Body of pancreas (tissue), 4 donors: Measurements from ENCODE around the gene ANKRA2. TPM values are rescaled to one million over a fixed set of nuclear protein-coding genes. Genes with fewer than 3 reads are reported as not detected.
A peak's percentile ranks its signal among the peaks of the same experiment; 100 is the strongest.

ENCODE experiments used
- ATAC-seq: fragments of 150-250 bp; one replicate; pipeline ENCODE4 v1.9.1; 2016
- DNase-seq, 4 donors: peaks; one replicate each; pipeline ENCODE4 v3.0.0-alpha.2; 2019
- H3K27ac ChIP-seq, 4 donors: fragments of 200-600 bp; sonication (generic); 1 replicate in 3 of 4; 2 replicates in 1 of 4; pipeline versions ENCODE4 v1.5.1 to v1.6.1; 2016 to 2019; ENCODE audit warnings: mild to moderate bottlenecking in 1 of 4, mixed read lengths in 1 of 4, moderate library complexity in 1 of 4
- H3K27me3 ChIP-seq, 2 donors: fragments of 200-600 bp; sonication (generic); one replicate each; pipeline ENCODE4 v1.6.0; 2016; ENCODE audit warnings: mild to moderate bottlenecking in 1 of 2
- H3K36me3 ChIP-seq, 2 donors: fragments of 200-600 bp; sonication (generic); replicated peaks in 1 of 2; 2 replicates each; pipeline ENCODE4 v1.5.1; 2016; ENCODE audit warnings: low read depth in 2 of 2; ENCODE audit not compliant: insufficient read depth in 1 of 2
- H3K4me1 ChIP-seq: fragments of 200-600 bp; sonication (generic); one replicate; pipeline ENCODE4 v1.6.0; 2016
- H3K4me3 ChIP-seq, 2 donors: fragments of 200-600 bp; sonication (generic); 1 replicate in 1 of 2; 2 replicates in 1 of 2; pipeline ENCODE4 v1.5.1; 2016 to 2019
- H3K9me3 ChIP-seq, 3 donors: fragments of 200-600 bp; sonication (generic); 1 replicate in 2 of 3; 2 replicates in 1 of 3; pipeline ENCODE4 v1.5.1; 2016
- CTCF ChIP-seq, 7 experiments: fragments of 450-650 bp in 4 of 7; fragments of 200-600 bp in 3 of 7; sonication (generic) in 3 of 7; IDR thresholded peaks; one replicate each; pipeline ENCODE4 v1.5.1; 2016 to 2019; ENCODE audit warnings: antibody characterized with exemption in 7 of 7
- POLR2A ChIP-seq, 3 donors: fragments of 450-650 bp; IDR thresholded peaks; one replicate each; pipeline ENCODE4 v1.6.1; 2016; ENCODE audit warnings: antibody characterized with exemption in 3 of 3, mild to moderate bottlenecking in 2 of 3
- WGBS, 2 donors: methylation state at CpG; one replicate each; pipeline ENCODE4 v1.1.5; 2017; 5-methylcytosine and 5-hydroxymethylcytosine counted together
- intact Hi-C: fragments of 100-400 bp; cut with DNase I; formaldehyde crosslinking; loops from one replicate; pipeline ENCODE4 v1.15.1; 2023
- total RNA-seq, 2 donors: library from RNA; depleted of rRNA; stranded (reverse); fragments of >200 nt; gene quantifications; one replicate each; pipeline ENCODE4 v1.1.0, GENCODE V29; 2016

The ANKRA2 gene
- total RNA-seq, 2 donors from 2014 or later, result 5.9 to 12.7 TPM

GRCh38 chr5:73587923-73588322, 22.5 kb upstream of the ANKRA2 start:
- no peak overlapping the region for H3K27ac ChIP-seq
- H3K9me3 ChIP-seq, result no peaks in the 10 kb centered on the region
- peaks cover 6% of the 10 kb centered on the region for H3K4me1 ChIP-seq
- intact Hi-C loops, result no loop called here
- no peaks in the 10 kb centered on the region for H3K27me3 ChIP-seq
- WGBS, 2 donors, result 25 to 28% methylated on average over 1 of the region's 1 CpG
- H3K4me3 ChIP-seq, result no peak overlapping the region
- H3K36me3 ChIP-seq, result no peaks in the 10 kb centered on the region
- ATAC-seq, result no peak
- TF ChIP-seq CTCF (IDR thresholded peaks at IDR 0.05) (no peak), POLR2A (IDR thresholded peaks at IDR 0.05) (no peak)
- no peak for DNase-seq

- ATAC-seq (no peak), DNase-seq (no peak)
- WGBS, 2 donors, result 63 to 70% methylated on average over 3 of the region's 3 CpGs
- Histone ChIP-seq H3K27me3 (no peaks in the 10 kb centered on the region), H3K9me3 (no peaks in the 10 kb centered on the region), H3K4me3 (no peak overlapping the region), H3K27ac (no peak overlapping the region), H3K4me1 (no peaks in the 10 kb centered on the region), H3K36me3 (peaks cover 3 to 8% of the 10 kb centered on the region in 2 donors)
- intact Hi-C loops, result no loop called here
- no peak for TF ChIP-seq POLR2A (IDR thresholded peaks at IDR 0.05)
Measured at GRCh38 chr5:73582285-73583145, 17.1 kb upstream of the ANKRA2 start.

GRCh38 chr5:73565969-73566547, 619 bp upstream of the ANKRA2 start:
- TF ChIP-seq CTCF (IDR thresholded peaks at IDR 0.05) (no peak), POLR2A (IDR thresholded peaks at IDR 0.05) (no peak)
- ATAC-seq, result no peak
- H3K27me3 ChIP-seq, result no peaks in the 10 kb centered on the region
- intact Hi-C loops, result no loop called here
- peaks cover 0 to 3% of the 10 kb centered on the region in 2 donors for H3K36me3 ChIP-seq
- H3K9me3 ChIP-seq, result no peaks in the 10 kb centered on the region
- peak overlapping the region; percentile 74 to 88 for H3K4me3 ChIP-seq
- peaks cover 26% of the 10 kb centered on the region for H3K4me1 ChIP-seq
- peak overlapping the region; percentile 77 to 94 (median 88) for H3K27ac ChIP-seq
- 4 to 5% methylated on average over 8 of the region's 8 CpGs for WGBS, 2 donors
- DNase-seq, result no peak

GRCh38 chr5:73564675-73565074, 764 bp downstream of the ANKRA2 start:
- Histone ChIP-seq H3K4me3 (peak overlapping the region; percentile 74 to 88), H3K9me3 (no peaks in the 10 kb centered on the region), H3K4me1 (peaks cover 26% of the 10 kb centered on the region), H3K36me3 (peaks cover 0 to 11% of the 10 kb centered on the region in 2 donors), H3K27ac (peak overlapping the region; percentile 77 to 94 (median 88)), H3K27me3 (no peaks in the 10 kb centered on the region)
- intact Hi-C loops, result no loop called here
- no peak for DNase-seq
- no peak for ATAC-seq
- TF ChIP-seq POLR2A (IDR thresholded peaks at IDR 0.05) (no peak), CTCF (IDR thresholded peaks at IDR 0.05) (no peak)
- 0 to 2% methylated on average over 9 of the region's 9 CpGs for WGBS, 2 donors

- WGBS, 2 donors, result 23 to 27% methylated on average over 3 of the region's 3 CpGs
- ATAC-seq (no peak), DNase-seq (no peak)
- H3K36me3 ChIP-seq, result peaks cover 0 to 11% of the 10 kb centered on the region in 2 donors
- no peak overlapping the region for H3K27ac ChIP-seq
- peaks cover 26% of the 10 kb centered on the region for H3K4me1 ChIP-seq
- peak overlapping the region in 1 of 2 donors; percentile 88 for H3K4me3 ChIP-seq
- H3K27me3 ChIP-seq, result no peaks in the 10 kb centered on the region
- TF ChIP-seq CTCF (IDR thresholded peaks at IDR 0.05), result no peak
- no peak for TF ChIP-seq POLR2A (IDR thresholded peaks at IDR 0.05)
- intact Hi-C loops, result no loop called here
- H3K9me3 ChIP-seq, result no peaks in the 10 kb centered on the region
Measured at GRCh38 chr5:73564018-73564417, 1.4 kb downstream of the ANKRA2 start.
